Thoracic aorta (tissue), 2 donors: ENCODE results near the gene VPS11. TPM values are rescaled to one million over a fixed set of nuclear protein-coding genes. Genes with fewer than 3 reads are reported as not detected.

Experiments used
- ATAC-seq: fragments of 150-250 bp; one replicate; pipeline ENCODE4 v1.8.0; 2017; ENCODE audit warnings: low read depth; ENCODE audit not compliant: insufficient number of reproducible peaks, low FRiP score
- DNase-seq: peaks from one replicate; pipeline ENCODE4 v3.0.0-alpha.2; 2020; ENCODE audit warnings: low spot score
- H3K27ac ChIP-seq, 2 donors: fragments of 200-600 bp; sonication (generic); 1 replicate in 1 of 2; 2 replicates in 1 of 2; pipeline ENCODE4 v1.5.1; 2016; ENCODE audit warnings: mild to moderate bottlenecking in 2 of 2, moderate library complexity in 2 of 2
- H3K27me3 ChIP-seq: fragments of 200-600 bp; sonication (generic); replicated peaks from 2 replicates; pipeline ENCODE4 v1.6.0; 2016; ENCODE audit warnings: mild to moderate bottlenecking; ENCODE audit not compliant: insufficient read depth
- H3K36me3 ChIP-seq: fragments of 200-600 bp; sonication (generic); one replicate; pipeline ENCODE4 v1.5.1; 2016
- H3K4me1 ChIP-seq, 2 donors: fragments of 200-600 bp; sonication (generic); 1 replicate in 1 of 2; 2 replicates in 1 of 2; pipeline versions ENCODE4 v1.5.1 to v1.6.0; 2016; ENCODE audit warnings: low read depth in 2 of 2, mild to moderate bottlenecking in 1 of 2; ENCODE audit not compliant: control insufficient read depth in 1 of 2
- H3K4me3 ChIP-seq: fragments of 200-600 bp; sonication (generic); 2 replicates; pipeline ENCODE4 v1.5.1; 2016; ENCODE audit warnings: mild to moderate bottlenecking
- H3K9me3 ChIP-seq: fragments of 200-600 bp; sonication (generic); 2 replicates; pipeline ENCODE4 v1.5.1; 2016
- total RNA-seq, 2 donors: library from RNA; depleted of rRNA; stranded (reverse); fragments of >200 nt; gene quantifications; one replicate each; pipeline versions ENCODE4 v1.1.0 to v1.2.3, GENCODE V29; 2016
- TF ChIP-seq, protein P1 (sequence below): fragments of 200-600 bp; sonication (generic); IDR thresholded peaks from one replicate; pipeline ENCODE4 v1.5.1; 2019; ENCODE audit warnings: antibody characterized with exemption

The VPS11 gene
- total RNA-seq, 2 donors from 2014 or later = 32.0 to 35.3 TPM

- Histone ChIP-seq H3K27me3 (no peaks in the 10 kb centered on the region), H3K9me3 (no peaks in the 10 kb centered on the region), H3K36me3 (peaks cover 13% of the 10 kb centered on the region), H3K4me1 (no peaks in the 10 kb centered on the region), H3K4me3 (no peak overlapping the region), H3K27ac (no peak overlapping the region)
- TF ChIP-seq, protein P1, sequence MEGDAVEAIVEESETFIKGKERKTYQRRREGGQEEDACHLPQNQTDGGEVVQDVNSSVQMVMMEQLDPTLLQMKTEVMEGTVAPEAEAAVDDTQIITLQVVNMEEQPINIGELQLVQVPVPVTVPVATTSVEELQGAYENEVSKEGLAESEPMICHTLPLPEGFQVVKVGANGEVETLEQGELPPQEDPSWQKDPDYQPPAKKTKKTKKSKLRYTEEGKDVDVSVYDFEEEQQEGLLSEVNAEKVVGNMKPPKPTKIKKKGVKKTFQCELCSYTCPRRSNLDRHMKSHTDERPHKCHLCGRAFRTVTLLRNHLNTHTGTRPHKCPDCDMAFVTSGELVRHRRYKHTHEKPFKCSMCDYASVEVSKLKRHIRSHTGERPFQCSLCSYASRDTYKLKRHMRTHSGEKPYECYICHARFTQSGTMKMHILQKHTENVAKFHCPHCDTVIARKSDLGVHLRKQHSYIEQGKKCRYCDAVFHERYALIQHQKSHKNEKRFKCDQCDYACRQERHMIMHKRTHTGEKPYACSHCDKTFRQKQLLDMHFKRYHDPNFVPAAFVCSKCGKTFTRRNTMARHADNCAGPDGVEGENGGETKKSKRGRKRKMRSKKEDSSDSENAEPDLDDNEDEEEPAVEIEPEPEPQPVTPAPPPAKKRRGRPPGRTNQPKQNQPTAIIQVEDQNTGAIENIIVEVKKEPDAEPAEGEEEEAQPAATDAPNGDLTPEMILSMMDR = no peak
- ATAC-seq (no peak), DNase-seq (no peak)
These were observed 25.6 kb upstream of the VPS11 start for GRCh38 chr11:119041821-119042514.

DNA sequence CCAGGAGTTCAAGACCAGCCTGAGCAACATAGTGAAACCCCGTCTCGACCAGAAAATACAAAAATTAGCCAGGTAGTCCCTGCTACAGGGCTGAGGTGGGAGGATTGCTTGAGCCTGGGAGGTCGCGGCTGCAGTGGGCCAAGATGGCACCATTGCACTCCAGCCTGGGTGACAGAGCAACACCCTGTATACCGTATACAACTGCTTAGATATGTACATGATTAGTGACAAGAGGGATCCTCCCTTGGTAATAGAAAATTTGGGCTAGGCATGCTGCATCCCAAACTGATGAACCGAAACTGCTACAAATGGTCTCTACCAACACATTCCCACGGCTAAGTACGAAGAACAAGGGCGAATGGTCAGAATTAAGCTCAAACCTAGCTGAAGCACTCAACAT is 24.7 kb upstream of the VPS11 start:
- Histone ChIP-seq H3K27me3 (no peaks in the 10 kb centered on the region), H3K36me3 (peaks cover 20% of the 10 kb centered on the region), H3K4me1 (no peaks in the 10 kb centered on the region), H3K9me3 (no peaks in the 10 kb centered on the region), H3K27ac (no peak overlapping the region), H3K4me3 (no peak overlapping the region)
- DNase-seq (no peak), ATAC-seq (no peak)
- TF ChIP-seq, protein P1 = no peak

DNA sequence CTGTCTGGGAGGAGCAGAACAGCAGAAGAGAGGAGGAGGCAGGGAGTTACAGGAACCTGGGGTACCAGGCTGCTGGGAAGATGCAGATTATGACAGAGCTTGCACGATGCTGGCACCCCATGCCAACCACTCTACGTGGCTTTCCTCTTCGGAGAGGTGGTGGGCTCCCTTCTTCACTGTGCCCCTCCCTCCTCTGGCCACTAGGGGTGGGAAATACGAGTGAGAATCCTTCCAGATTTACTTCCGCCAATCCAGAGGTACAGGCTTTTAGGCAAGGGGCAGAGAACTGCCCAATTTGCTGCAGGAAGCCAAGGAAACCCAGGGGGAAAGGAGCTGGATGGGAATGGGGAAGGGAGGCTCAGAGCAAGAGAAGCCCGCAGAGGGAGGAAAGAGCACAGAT is 22.9 kb upstream of the VPS11 start:
- Histone ChIP-seq H3K4me3 (no peak overlapping the region), H3K36me3 (peaks cover 38% of the 10 kb centered on the region), H3K27ac (no peak overlapping the region), H3K27me3 (no peaks in the 10 kb centered on the region), H3K9me3 (no peaks in the 10 kb centered on the region), H3K4me1 (no peaks in the 10 kb centered on the region)
- ATAC-seq (no peak), DNase-seq (no peak)
- TF ChIP-seq, protein P1 = no peak

DNA sequence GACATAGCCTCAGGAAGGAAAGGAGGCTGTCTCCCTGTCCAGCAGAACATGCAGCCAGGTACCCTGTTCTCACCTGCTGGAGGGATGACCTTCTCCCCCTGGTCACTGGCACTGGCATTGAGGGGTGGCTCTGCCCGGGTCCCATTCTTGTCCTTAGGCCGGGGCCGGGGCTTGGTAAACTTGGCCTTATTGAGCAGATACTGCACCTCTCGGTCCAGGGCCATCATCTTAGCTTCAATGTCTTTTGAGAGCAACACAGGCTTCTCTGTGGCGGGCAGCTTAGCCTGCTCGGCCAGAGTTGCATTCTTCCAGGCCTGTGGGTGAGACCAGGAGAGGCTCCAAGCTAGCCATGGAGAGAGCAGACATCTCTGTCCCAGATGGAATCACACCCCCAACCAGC is 21.1 kb upstream of the VPS11 start:
- no peak overlapping the region for H3K27ac ChIP-seq
- no peak overlapping the region for H3K4me3 ChIP-seq
- TF ChIP-seq, protein P1 = no peak
- H3K4me1 ChIP-seq = no peaks in the 10 kb centered on the region
- H3K27me3 ChIP-seq = no peaks in the 10 kb centered on the region
- peaks cover 51% of the 10 kb centered on the region for H3K36me3 ChIP-seq
- no peaks in the 10 kb centered on the region for H3K9me3 ChIP-seq
- ATAC-seq (no peak), DNase-seq (no peak)

DNA sequence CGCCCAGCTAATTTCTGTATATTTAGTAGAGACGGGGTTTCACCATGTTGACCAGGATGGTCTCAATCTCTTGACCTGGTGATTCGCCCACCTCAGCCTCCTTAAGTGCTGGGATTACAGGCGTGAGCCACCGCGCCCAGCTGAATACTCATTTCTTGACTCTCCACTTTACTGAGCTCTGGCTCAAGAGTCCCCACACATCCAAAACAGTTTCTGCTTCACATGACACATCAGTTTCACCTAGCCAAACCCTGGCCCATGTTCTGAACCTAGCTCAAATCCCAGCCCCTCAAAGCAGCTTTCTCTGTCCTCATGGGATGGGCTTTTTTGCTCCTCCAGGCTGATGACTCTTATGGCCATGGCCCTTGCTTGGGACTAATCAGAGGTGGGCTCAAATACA is 20.4 kb upstream of the VPS11 start:
- Histone ChIP-seq H3K4me1 (no peaks in the 10 kb centered on the region), H3K4me3 (no peak overlapping the region)

More for the DNA sequence above, 20.4 kb upstream of the VPS11 start:
- ATAC-seq = no peak
- no peak overlapping the region for H3K27ac ChIP-seq
- H3K36me3 ChIP-seq = peaks cover 57% of the 10 kb centered on the region
- TF ChIP-seq, protein P1 = no peak
- no peaks in the 10 kb centered on the region for H3K9me3 ChIP-seq
- no peak for DNase-seq
- no peaks in the 10 kb centered on the region for H3K27me3 ChIP-seq
